Activated B cell treated with CpG ODN at 0.5 μM for 24 hours (primary cell): ENCODE results near the gene LHX2. TPM values are rescaled to one million over a fixed set of nuclear protein-coding genes. Genes with fewer than 3 reads are reported as not detected.
A peak's percentile ranks its signal among the peaks of the same experiment; 100 is the strongest.

Source experiments
- ATAC-seq: fragments of 200-7000 bp; cut with Tn5 transposase; one replicate; pipeline ENCODE4 v1.10.0; 2021; ENCODE audit warnings: low read depth, mild to moderate bottlenecking, moderate library complexity
- CTCF ChIA-PET: fragments of 350-600 bp; sonication (Branson Sonifier 250); formaldehyde crosslinking; loops from one replicate; lab custom pipeline; 2021; ENCODE audit warnings: antibody characterized with exemption; lab: Charles Lee
- POLR2A ChIA-PET: fragments of 350-600 bp; sonication (Branson Sonifier 250); formaldehyde crosslinking; loops from one replicate; lab custom pipeline; 2021; ENCODE audit warnings: antibody characterized with exemption; lab: Charles Lee
- DNase-seq: peaks from one replicate; pipeline ENCODE4 v3.0.0; 2022
- H3K27ac Mint-ChIP-seq: one replicate; pipeline ENCODE4 v1.8.0; 2020; ENCODE audit warnings: mixed read lengths
- H3K27me3 Mint-ChIP-seq: one replicate; pipeline ENCODE4 v1.8.0; 2021; ENCODE audit warnings: mixed read lengths
- H3K36me3 Mint-ChIP-seq: one replicate; pipeline ENCODE4 v1.8.0; 2021; ENCODE audit warnings: low read depth, mixed read lengths
- H3K4me1 Mint-ChIP-seq: one replicate; pipeline ENCODE4 v1.8.0; 2021; ENCODE audit warnings: mixed read lengths
- H3K4me3 Mint-ChIP-seq: one replicate; pipeline ENCODE4 v1.8.0; 2020; ENCODE audit warnings: mild to moderate bottlenecking, mixed read lengths
- H3K9me3 Mint-ChIP-seq: one replicate; pipeline ENCODE4 v1.8.0; 2020; ENCODE audit warnings: mixed read lengths
- intact Hi-C: fragments of 100-400 bp; cut with micrococcal nuclease; formaldehyde crosslinking; loops from one replicate; pipeline ENCODE4 v1.15.1; 2024
- total RNA-seq: library from RNA; stranded (reverse); gene quantifications from 2 replicates; pipeline ENCODE4 v1.2.3, GENCODE V29; 2022
- TF ChIP-seq, protein P1 (sequence below): fragments of 200-600 bp; IDR thresholded peaks from one replicate; pipeline ENCODE4 v1.8.0; 2022; ENCODE audit warnings: antibody characterized with exemption, mild to moderate bottlenecking

The LHX2 gene
- total RNA-seq, 1 donor from 2014 or later = not detected

DNA sequence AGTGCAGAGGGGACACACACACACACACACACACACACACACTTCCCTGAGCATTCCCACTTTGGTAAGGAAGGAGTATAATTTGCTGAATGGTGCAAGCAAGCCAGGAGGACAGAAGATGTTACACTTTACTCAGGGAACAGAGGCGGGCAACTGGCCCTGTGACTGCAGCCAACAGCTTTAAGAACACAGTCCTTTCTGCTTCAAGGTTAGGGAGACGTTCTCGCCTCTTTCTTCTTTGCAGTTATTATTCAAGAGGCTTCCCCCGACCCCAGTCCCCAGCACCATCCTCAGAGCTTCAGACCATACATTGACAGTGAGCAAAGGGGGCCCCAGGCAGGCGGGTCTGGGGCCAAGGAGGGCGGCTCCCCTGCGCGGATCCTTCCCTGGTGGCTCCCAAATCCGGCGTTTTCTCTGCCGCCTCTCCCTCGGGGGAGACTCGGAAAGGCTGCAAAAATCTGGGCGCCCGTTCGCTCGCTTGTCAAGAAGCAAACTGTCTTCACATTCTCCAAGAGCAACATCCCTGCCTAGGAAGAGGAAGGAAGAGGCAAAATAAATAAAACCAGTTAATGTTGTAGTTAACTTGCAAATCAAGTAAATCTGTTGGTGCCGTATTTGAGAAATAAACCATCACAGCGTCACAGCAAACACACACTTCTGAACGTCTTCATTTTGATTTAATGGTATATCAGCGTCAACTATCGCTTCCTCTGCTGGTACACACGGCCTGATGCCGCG, 3.8 kb upstream of the LHX2 start:
- H3K36me3 Mint-ChIP-seq = no peaks in the 10 kb centered on the region
- intact Hi-C loops = loop anchor here (1.0 to 10.0 kb wide), 4 partner anchors 9 to 287 kb away; no protein-coding TSS in a partner anchor
- TF ChIP-seq, protein P1, sequence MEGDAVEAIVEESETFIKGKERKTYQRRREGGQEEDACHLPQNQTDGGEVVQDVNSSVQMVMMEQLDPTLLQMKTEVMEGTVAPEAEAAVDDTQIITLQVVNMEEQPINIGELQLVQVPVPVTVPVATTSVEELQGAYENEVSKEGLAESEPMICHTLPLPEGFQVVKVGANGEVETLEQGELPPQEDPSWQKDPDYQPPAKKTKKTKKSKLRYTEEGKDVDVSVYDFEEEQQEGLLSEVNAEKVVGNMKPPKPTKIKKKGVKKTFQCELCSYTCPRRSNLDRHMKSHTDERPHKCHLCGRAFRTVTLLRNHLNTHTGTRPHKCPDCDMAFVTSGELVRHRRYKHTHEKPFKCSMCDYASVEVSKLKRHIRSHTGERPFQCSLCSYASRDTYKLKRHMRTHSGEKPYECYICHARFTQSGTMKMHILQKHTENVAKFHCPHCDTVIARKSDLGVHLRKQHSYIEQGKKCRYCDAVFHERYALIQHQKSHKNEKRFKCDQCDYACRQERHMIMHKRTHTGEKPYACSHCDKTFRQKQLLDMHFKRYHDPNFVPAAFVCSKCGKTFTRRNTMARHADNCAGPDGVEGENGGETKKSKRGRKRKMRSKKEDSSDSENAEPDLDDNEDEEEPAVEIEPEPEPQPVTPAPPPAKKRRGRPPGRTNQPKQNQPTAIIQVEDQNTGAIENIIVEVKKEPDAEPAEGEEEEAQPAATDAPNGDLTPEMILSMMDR = no peak
- peaks cover 2% of the 10 kb centered on the region for H3K9me3 Mint-ChIP-seq
- ChIA-PET POLR2A (no interaction called here), CTCF (no interaction called here)
- peaks cover 74% of the 10 kb centered on the region for H3K27me3 Mint-ChIP-seq
- H3K4me3 Mint-ChIP-seq = peak overlapping the region; percentile 48
- ATAC-seq (no peak), DNase-seq (no peak)
- peaks cover 43% of the 10 kb centered on the region for H3K4me1 Mint-ChIP-seq
- peak overlapping the region; percentile 20 for H3K27ac Mint-ChIP-seq

DNA sequence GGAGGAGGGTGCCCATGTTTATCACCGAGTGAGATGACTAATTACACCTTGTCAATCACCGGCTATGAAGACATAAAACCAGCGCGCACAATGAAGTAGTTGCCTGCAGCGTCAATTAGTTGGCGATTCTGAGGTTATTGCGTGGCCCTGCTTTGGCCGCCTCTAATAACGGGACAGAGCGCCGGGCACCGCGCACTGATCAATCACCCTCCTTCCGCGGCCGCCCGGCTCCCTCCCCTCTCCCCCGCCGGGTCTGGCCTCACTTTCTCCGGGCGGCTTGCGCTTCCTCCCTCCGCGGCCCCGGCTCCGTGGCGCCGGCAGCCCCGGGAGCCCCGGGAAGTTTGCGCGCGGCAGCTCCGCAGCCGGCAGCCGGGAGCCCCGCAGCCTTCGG, 3.3 kb upstream of the LHX2 start:
- ATAC-seq = no peak
- Mint-ChIP-seq H3K4me3 (peak overlapping the region; percentile 48), H3K27me3 (peaks cover 70% of the 10 kb centered on the region), H3K9me3 (peaks cover 2% of the 10 kb centered on the region), H3K4me1 (peaks cover 48% of the 10 kb centered on the region), H3K36me3 (no peaks in the 10 kb centered on the region), H3K27ac (peak overlapping the region; percentile 20)
- POLR2A ChIA-PET = no interaction called here
- DNase-seq = no peak
- intact Hi-C loops = loop anchor here (1.0 to 10.0 kb wide), 3 partner anchors 8 to 287 kb away; no protein-coding TSS in a partner anchor
- CTCF ChIA-PET = no interaction called here
- TF ChIP-seq, protein P1 = no peak

DNA sequence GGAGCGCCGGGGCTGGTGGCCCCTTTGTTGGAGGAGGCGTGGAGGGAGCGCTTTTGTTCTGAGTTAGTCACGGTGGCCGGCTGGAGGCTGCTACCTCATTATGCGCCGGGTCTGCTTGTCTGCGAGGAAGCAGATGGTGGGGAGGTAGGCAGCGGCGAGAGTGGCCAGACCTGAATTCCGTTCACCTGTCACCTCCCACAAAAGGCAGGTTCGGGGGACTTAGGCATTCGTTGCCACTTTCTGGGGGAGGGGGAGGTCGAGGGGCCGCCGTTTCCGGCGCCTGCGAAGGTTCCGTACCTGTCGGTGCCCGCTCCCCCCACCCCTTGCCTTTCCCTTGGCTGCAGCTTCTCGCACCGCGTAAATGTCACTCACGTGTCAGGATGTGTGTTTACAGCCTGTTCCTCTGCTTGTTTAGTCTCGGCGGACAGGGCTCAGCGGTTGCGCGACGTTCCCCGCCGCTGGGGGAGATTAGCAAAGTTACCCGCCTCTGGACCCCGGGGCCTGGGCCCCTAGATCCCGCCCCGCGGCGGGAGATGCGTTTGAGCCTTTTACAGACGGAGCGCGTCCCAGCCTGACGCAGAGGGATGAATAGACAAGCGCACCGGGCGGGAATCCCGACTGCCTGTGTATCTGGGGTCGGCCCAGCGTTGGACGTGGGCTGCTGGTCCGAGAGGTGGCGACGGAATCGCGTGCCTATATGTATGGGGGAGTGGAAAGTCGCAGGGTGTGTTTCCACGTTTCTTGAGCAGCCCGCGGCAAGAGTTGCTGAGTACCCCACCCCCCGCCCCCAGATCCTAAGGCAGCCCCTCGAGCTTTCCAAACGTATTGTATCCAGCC, 2.7 kb upstream of the LHX2 start:
- intact Hi-C loops = loop anchor here (1.0 to 10.0 kb wide), 3 partner anchors 7 to 286 kb away; no protein-coding TSS in a partner anchor
- CTCF ChIA-PET = no interaction called here
- no peak for ATAC-seq
- H3K27ac Mint-ChIP-seq = peak overlapping the region; percentile 56
- H3K9me3 Mint-ChIP-seq = peaks cover 2% of the 10 kb centered on the region
- peaks cover 53% of the 10 kb centered on the region for H3K4me1 Mint-ChIP-seq
- TF ChIP-seq, protein P1 = no peak
- no peak for DNase-seq
- POLR2A ChIA-PET = no interaction called here
- H3K4me3 Mint-ChIP-seq = peak overlapping the region; percentile 48
- H3K36me3 Mint-ChIP-seq = no peaks in the 10 kb centered on the region
- H3K27me3 Mint-ChIP-seq = peaks cover 68% of the 10 kb centered on the region

DNA sequence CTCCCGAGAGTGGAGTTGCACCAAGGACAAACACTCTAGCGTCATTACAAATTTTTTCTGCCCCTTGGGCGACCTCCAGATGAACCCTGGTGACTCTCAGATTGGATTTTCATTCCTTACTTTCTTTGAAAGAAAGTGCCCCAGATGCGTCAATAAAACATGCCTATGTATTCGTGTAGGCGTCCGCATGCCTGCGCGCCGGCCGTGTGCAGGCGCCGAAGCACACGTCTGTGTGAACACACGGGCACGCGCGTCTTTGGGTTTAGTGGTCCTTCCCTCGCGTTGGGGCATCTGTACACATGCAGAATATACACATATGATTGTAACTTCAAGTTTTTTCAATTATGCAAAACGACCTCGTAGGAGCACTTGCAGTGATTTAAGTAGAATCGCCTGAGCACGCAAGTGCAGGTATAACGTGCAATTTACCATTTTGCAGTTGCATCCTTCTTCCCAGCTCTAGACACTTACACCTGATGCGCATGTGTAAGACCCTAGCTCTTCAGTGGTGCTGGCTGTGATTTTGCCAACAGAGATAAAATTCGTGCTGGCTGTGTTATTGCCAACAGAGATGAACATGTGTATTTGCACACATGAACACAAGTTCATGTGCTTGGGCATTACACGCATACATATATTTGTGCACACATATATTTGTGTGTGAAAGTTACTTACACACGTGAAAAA, 1.9 kb upstream of the LHX2 start:
- Mint-ChIP-seq H3K9me3 (peaks cover 2% of the 10 kb centered on the region), H3K4me1 (peaks cover 54% of the 10 kb centered on the region), H3K27ac (peak overlapping the region; percentile 62), H3K36me3 (no peaks in the 10 kb centered on the region), H3K4me3 (peak overlapping the region; percentile 38), H3K27me3 (peaks cover 69% of the 10 kb centered on the region)
- CTCF ChIA-PET = no interaction called here
- TF ChIP-seq, protein P1 = no peak
- DNase-seq (no peak), ATAC-seq (no peak)
- intact Hi-C loops = loop anchor here (1.0 to 10.0 kb wide), 4 partner anchors 13 to 465 kb away; no protein-coding TSS in a partner anchor
- POLR2A ChIA-PET = no interaction called here
